MCF 10A (cell line): ENCODE data around the gene MEIS3. TPM values are rescaled to one million over a fixed set of nuclear protein-coding genes. Genes with fewer than 3 reads are reported as not detected.

Experiments
- BruUV-seq: library from RNA; stranded (reverse); fragments of 400-500 nt; replicated peaks from 2 replicates; lab custom pipeline; 2021; lab: Mats Ljungman, UMichigan
- CTCF ChIA-PET: fragments of 300-600 bp; sonication (Branson Sonifier 250); formaldehyde crosslinking; extraction: SDS; loops from one replicate; lab custom pipeline; 2021; ENCODE audit warnings: antibody characterized with exemption, inconsistent platforms; lab: Yijun Ruan, JAX
- POLR2A ChIA-PET: fragments of 300-600, 350-650 bp; sonication (Branson Sonifier 250); formaldehyde crosslinking; extraction: SDS; loops from one replicate; lab custom pipeline; 2020; ENCODE audit warnings: antibody characterized with exemption, inconsistent platforms; lab: Yijun Ruan, JAX
- DNase-seq: peaks from one replicate; pipeline ENCODE4 v3.0.0-alpha.2; 2018; ENCODE audit not compliant: unreplicated experiment
- H3K27ac Mint-ChIP-seq: one replicate; pipeline ENCODE4 v1.8.0; 2022; ENCODE audit warnings: mild to moderate bottlenecking, low read depth, mixed read lengths; ENCODE audit not compliant: unreplicated experiment
- H3K27me3 Mint-ChIP-seq: one replicate; pipeline ENCODE4 v1.8.0; 2022; ENCODE audit warnings: mixed read lengths; ENCODE audit not compliant: insufficient read depth, unreplicated experiment
- H3K36me3 Mint-ChIP-seq: one replicate; pipeline ENCODE4 v1.8.0; 2022; ENCODE audit warnings: mild to moderate bottlenecking, moderate library complexity, mixed read lengths; ENCODE audit not compliant: insufficient read depth, unreplicated experiment
- H3K4me1 Mint-ChIP-seq: one replicate; pipeline ENCODE4 v1.8.0; 2022; ENCODE audit warnings: mixed read lengths; ENCODE audit not compliant: insufficient read depth, unreplicated experiment
- H3K4me3 Mint-ChIP-seq: one replicate; pipeline ENCODE4 v1.8.0; 2022; ENCODE audit warnings: mild to moderate bottlenecking, moderate library complexity, mixed read lengths; ENCODE audit not compliant: unreplicated experiment
- H3K9me3 Mint-ChIP-seq: one replicate; pipeline ENCODE4 v1.8.0; 2022; ENCODE audit warnings: mixed read lengths; ENCODE audit not compliant: unreplicated experiment
- intact Hi-C: fragments of 100-400 bp; cut with micrococcal nuclease; formaldehyde crosslinking; loops from 2 replicates; pipeline ENCODE4 v1.14.1; 2022
- total RNA-seq: library from RNA; stranded (reverse); gene quantifications from 2 replicates; pipeline ENCODE4 v1.2.3, GENCODE V29; 2022
- TF ChIP-seq, protein P1 (sequence below): fragments of 200-600 bp; IDR thresholded peaks from one replicate; pipeline ENCODE4 v1.8.0; 2022; ENCODE audit warnings: antibody characterized with exemption, mild to moderate bottlenecking; ENCODE audit not compliant: unreplicated experiment

MEIS3 gene
- total RNA-seq, 1 experiment from 2014 or later: 6.6 TPM

DNA sequence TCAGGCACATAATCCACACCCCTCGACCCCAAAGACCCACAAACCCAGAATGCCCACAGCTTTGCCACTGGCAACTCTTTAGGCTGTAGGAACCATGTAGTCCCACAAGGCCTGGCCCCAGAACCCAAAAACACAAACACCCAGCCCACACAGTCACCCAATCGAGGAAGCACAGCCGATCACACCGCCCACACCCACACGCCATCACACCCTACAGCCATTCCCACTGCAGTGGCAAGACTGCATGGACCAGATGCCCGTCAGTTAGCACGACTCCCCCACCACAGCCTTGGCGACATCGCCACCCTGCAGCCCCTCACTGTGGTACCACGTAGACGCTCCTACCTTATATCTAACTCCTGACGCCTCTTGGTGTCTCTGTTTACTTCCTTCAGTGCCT is 24.0 kb upstream of the MEIS3 start:
- Mint-ChIP-seq H3K9me3 (peaks cover 5% of the 10 kb centered on the region), H3K4me3 (no peak overlapping the region), H3K36me3 (no peaks in the 10 kb centered on the region), H3K27me3 (peaks cover 87% of the 10 kb centered on the region), H3K4me1 (peaks cover 10% of the 10 kb centered on the region), H3K27ac (no peak overlapping the region)
- TF ChIP-seq, protein P1, sequence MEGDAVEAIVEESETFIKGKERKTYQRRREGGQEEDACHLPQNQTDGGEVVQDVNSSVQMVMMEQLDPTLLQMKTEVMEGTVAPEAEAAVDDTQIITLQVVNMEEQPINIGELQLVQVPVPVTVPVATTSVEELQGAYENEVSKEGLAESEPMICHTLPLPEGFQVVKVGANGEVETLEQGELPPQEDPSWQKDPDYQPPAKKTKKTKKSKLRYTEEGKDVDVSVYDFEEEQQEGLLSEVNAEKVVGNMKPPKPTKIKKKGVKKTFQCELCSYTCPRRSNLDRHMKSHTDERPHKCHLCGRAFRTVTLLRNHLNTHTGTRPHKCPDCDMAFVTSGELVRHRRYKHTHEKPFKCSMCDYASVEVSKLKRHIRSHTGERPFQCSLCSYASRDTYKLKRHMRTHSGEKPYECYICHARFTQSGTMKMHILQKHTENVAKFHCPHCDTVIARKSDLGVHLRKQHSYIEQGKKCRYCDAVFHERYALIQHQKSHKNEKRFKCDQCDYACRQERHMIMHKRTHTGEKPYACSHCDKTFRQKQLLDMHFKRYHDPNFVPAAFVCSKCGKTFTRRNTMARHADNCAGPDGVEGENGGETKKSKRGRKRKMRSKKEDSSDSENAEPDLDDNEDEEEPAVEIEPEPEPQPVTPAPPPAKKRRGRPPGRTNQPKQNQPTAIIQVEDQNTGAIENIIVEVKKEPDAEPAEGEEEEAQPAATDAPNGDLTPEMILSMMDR: no peak
- intact Hi-C loops: no loop called here
- no peak for DNase-seq
- ChIA-PET POLR2A (no interaction called here), CTCF (interaction anchor here (0.6 kb wide), 3 partner anchors 9 to 263 kb away, joined by 3 read pairs; no protein-coding TSS in a partner anchor)
- BruUV-seq: no TSS peak

- H3K27me3 Mint-ChIP-seq: peaks cover 59% of the 10 kb centered on the region
- POLR2A ChIA-PET: interaction anchor here (0.8 to 1.1 kb wide), 4 partner anchors 77 to 274 kb away, joined by 3 to 4 read pairs (median 3); no protein-coding TSS in a partner anchor
Measured at GRCh38 chr19:47438793-47439220, 19.5 kb upstream of the MEIS3 start.

DNA sequence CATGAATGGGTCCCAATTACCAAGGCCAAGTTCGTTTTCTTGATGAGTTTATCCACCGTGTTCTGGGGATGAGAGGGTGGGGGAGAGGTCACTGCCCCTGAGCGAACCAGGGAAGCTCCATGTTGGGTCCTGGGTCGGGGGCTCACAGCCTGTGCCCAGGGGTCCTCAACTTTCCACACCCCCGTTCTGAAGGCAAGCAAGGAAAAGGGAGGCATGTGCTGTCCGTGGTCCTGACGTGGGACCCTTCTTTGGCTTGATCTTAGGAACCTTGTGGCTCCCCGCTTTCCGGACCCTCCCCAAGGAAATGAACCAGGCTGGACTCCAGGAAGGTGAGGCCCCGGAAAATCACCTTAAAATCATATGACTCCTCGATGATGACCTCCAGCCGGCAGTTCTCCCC is 18.2 kb upstream of the MEIS3 start:
- CTCF ChIA-PET: interaction anchor here (1.2 to 8.5 kb wide), 8 partner anchors 9 to 432 kb away, joined by 3 to 127 read pairs (median 8); partner anchors contain the start of gene SLC8A2
- intact Hi-C loops: loop anchor here (5.0 kb wide), 2 partner anchors 170 to 350 kb away; partner anchors contain the start of gene BICRA
- TF ChIP-seq, protein P1: no peak
- Mint-ChIP-seq H3K27ac (no peak overlapping the region), H3K36me3 (no peaks in the 10 kb centered on the region), H3K4me3 (no peak overlapping the region), H3K27me3 (peaks cover 46% of the 10 kb centered on the region), H3K9me3 (no peaks in the 10 kb centered on the region), H3K4me1 (no peaks in the 10 kb centered on the region)
- BruUV-seq: no TSS peak
- POLR2A ChIA-PET: interaction anchor here (0.6 kb wide), 1 partner anchor 141 kb away, joined by 4 read pairs; no protein-coding TSS in a partner anchor
- no peak for DNase-seq

More at GRCh38 chr19:47438793-47439220, 19.5 kb upstream of the MEIS3 start:
- CTCF ChIA-PET: interaction anchor here (0.6 to 8.5 kb wide), 8 partner anchors 11 to 268 kb away, joined by 3 to 127 read pairs (median 4); no protein-coding TSS in a partner anchor
- Mint-ChIP-seq H3K4me1 (no peaks in the 10 kb centered on the region), H3K27ac (no peak overlapping the region), H3K4me3 (no peak overlapping the region), H3K9me3 (peaks cover 3% of the 10 kb centered on the region), H3K36me3 (no peaks in the 10 kb centered on the region)
- intact Hi-C loops: loop anchor here (5.0 kb wide), 2 partner anchors 168 to 348 kb away; partner anchors contain the start of gene BICRA
- no TSS peak for BruUV-seq
- TF ChIP-seq, protein P1: no peak
- DNase-seq: peak; percentile 35

- TF ChIP-seq, protein P1: peak; percentile 91
- no TSS peak for BruUV-seq
- CTCF ChIA-PET: interaction anchor here (0.6 to 8.5 kb wide), 39 partner anchors 9 to 303 kb away, joined by 3 to 127 read pairs (median 5); partner anchors contain the start of genes EHD2, KPTN and SLC8A2
- POLR2A ChIA-PET: interaction anchor here (0.6 to 1.7 kb wide), 6 partner anchors 47 to 275 kb away, joined by 3 to 5 read pairs (median 4); no protein-coding TSS in a partner anchor
- intact Hi-C loops: loop anchor here (1.0 to 5.0 kb wide), 4 partner anchors 78 to 350 kb away; partner anchors contain the start of genes BICRA and NAPA
- Mint-ChIP-seq H3K27me3 (peaks cover 39% of the 10 kb centered on the region), H3K9me3 (no peaks in the 10 kb centered on the region), H3K4me3 (no peak overlapping the region), H3K36me3 (no peaks in the 10 kb centered on the region), H3K27ac (no peak overlapping the region), H3K4me1 (no peaks in the 10 kb centered on the region)
- DNase-seq: peak; percentile 81
Measured at GRCh38 chr19:47436712-47437401, 17.5 kb upstream of the MEIS3 start.
